ENCODE results near the gene VAMP1.

DNA sequence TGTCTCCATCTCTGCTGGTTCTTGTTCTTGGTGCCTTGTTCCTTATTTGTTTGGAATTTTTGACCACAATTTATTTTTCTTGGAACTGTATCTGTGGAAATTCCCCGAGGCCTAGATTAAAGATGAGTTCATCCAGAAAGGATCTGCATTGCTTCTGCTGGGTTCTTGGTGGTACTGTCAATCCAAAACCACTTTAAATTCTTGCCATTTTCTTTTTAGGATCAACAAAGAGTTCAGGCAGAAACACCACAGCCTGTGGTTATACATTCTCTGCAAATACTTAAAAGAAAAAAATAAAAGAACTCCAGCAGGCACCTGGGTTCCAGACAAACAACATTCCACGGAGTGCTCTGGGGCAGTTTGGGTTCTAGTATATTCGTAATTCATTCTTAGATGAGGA lies 6.0 kb upstream of the VAMP1 start:
- TF ChIP-seq, protein P1, sequence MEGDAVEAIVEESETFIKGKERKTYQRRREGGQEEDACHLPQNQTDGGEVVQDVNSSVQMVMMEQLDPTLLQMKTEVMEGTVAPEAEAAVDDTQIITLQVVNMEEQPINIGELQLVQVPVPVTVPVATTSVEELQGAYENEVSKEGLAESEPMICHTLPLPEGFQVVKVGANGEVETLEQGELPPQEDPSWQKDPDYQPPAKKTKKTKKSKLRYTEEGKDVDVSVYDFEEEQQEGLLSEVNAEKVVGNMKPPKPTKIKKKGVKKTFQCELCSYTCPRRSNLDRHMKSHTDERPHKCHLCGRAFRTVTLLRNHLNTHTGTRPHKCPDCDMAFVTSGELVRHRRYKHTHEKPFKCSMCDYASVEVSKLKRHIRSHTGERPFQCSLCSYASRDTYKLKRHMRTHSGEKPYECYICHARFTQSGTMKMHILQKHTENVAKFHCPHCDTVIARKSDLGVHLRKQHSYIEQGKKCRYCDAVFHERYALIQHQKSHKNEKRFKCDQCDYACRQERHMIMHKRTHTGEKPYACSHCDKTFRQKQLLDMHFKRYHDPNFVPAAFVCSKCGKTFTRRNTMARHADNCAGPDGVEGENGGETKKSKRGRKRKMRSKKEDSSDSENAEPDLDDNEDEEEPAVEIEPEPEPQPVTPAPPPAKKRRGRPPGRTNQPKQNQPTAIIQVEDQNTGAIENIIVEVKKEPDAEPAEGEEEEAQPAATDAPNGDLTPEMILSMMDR (IDR thresholded peaks at IDR 0.05; ENCODE audit: low read depth, low read length) = no peak
- TF ChIP-seq EZH2phosphoT487 (IDR thresholded peaks at IDR 0.05; ENCODE audit: low read depth) = no peak

Data from OCI-LY3 (cell line).